NCI-H526 (cell line): Measurements from ENCODE around the gene GALK1.
A peak's percentile ranks its signal among the peaks of the same experiment; 100 is the strongest.
"Not testable (repeated sequence)": the region's sequence is repeated elsewhere in the genome, so short reads cannot be mapped to it uniquely, and the experiment has no call there.

Source experiments
- DNase-seq, 2 experiments: peaks; one replicate each; lab custom pipeline; 2025; lab: John Stamatoyannopoulos, UW

The GALK1 gene

GRCh38 chr17:75765981-75766380, 989 bp upstream of the GALK1 start:
- no peak for DNase-seq

GRCh38 chr17:75764417-75764710, 628 bp downstream of the GALK1 start:
- no peak for DNase-seq

- no peak for DNase-seq
These were observed 1.2 kb downstream of the GALK1 start for GRCh38 chr17:75763613-75764416.

- DNase-seq: no peak
These were observed 1.8 kb downstream of the GALK1 start for GRCh38 chr17:75763269-75763607.

- DNase-seq: no peak
These were observed 2.3 kb downstream of the GALK1 start for GRCh38 chr17:75762513-75763268.

DNA sequence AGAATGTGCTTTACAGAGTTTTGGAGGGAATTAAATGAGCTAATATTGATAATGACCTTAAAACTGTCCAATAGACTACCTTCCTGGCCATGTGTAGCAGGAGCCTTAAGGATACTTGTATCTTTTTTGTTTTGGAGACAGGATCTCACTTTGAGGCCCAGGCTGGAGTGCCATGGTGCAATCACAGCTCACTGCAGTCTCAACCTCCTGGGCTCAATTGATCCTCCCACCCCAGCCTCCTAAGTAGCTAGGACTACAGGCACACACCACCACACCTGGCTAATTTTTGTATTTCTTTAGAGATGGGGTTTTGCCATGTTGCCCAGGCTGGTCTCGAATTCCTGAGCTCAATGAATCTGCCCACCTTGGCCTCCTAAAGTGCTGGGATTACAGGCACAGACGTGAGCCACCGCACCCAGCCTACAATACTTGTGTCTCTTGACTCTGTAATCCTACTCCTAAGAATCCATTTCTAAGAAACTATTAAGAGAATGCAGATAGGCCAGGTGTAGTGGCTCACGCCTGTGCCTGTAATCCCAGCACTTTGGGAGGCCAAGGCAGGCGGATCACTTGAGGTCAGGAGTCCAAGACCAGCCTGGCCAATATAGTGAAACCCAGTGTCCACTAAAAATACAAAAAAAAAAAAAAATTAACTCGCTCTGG, 4.9 kb downstream of the GALK1 start:
- DNase-seq: not testable (repeated sequence)

GRCh38 chr17:75759457-75759856, 5.5 kb downstream of the GALK1 start:
- no peak for DNase-seq

DNA sequence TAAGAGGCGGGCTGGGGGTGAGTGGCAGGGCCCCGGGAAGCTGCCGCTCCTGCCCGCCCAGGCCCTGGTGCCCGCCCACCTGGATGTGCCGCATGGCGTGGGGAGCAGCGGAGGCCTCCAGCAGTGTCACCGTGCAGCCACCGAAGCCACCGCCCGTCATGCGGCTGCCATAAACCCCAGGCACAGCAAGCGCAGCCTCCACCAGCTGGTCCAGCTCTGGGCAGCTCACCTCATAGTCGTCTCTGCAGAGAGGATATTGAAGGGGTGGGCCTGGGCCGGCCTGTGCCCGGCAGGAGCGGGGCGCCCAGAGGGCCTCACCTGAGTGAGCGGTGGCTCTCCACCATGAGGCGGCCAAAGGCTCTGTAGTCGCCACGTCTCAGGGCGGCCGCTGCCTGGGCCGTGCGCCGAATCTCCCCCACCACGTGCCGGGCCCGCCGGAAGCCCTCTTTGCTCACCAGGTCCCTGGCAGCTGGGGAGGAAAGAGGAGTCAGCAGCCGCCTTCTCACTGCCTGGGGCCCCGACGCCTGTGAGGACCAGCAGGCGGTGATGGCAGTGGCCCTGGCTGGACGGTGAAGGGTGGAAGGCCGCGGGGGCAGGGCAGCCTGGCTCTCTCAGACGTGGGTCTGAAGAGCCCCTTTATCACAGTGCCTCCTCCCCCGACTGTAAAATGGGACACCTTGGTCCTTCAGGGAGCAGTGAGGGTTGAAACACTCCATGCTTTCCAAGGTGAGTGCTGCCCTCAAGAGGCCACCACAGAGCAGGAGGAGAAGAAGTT, 6.7 kb downstream of the GALK1 start:
- no peak for DNase-seq

DNA sequence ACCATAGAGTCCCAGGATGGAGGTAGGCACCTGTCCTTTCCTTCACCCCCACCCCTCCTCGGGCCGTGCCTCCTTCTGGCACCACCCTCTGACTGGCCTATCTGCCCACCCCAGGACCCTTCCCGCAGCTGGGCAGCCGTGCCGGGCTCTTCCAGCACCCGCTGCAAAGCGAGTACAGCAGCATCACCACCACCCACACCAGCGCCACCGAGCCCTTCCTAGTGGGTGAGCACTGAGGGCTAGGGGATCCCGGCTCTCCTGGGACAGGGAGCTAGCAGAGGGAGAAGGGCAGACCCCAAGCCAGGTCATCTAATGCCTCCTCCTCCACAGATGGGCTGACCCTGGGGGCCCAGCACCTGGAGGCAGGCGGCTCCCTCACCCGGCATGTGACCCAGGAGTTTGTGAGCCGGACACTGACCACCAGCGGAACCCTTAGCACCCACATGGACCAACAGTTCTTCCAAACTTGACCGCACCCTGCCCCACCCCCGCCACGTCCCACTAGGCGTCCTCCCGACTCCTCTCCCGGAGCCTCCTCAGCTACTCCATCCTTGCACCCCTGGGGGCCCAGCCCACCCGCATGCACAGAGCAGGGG, 7.8 kb downstream of the GALK1 start:
- no peak for DNase-seq

GRCh38 chr17:75756451-75757085, 8.4 kb downstream of the GALK1 start:
- DNase-seq: no peak

GRCh38 chr17:75755990-75756389, 9.0 kb downstream of the GALK1 start:
- DNase-seq: no peak

DNA sequence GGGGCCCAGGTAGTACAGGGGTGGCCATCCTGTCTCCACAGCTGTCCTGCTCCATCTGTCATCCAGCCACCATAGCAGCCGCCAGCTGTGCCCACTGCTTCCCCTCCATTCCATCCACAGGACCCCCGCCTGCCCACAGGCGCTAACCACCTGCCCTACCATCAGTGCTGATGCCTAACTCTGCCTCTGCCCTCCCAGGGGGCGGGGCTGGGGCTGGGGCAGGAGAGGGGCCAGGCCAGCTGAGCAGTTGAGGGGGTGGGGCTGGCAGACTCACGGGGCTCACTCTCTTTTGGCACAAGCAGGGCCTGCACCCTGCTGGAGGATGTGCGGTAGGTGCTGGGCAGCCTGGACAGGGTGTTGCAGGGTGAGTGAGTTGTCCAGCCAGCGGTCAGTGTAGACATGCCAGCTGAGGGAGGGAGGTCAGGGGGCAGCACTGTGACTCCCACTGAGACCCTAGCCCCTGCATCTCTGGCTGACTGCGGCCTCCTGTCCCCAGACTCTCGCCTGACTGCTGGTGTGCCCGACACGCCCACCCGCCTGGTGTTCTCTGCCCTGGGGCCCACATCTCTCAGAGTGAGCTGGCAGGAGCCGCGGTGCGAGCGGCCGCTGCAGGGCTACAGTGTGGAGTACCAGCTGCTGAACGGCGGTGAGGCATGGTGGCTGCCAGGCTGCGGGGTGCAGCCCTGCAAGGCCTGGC, 9.6 kb downstream of the GALK1 start:
- peak in 1 of 2 experiments; percentile 58 for DNase-seq

- no peak for DNase-seq
These were observed 10.4 kb downstream of the GALK1 start for GRCh38 chr17:75754378-75755204.

- DNase-seq: peak; percentile 29 to 88
These were observed 11.2 kb downstream of the GALK1 start for GRCh38 chr17:75753514-75754377.

GRCh38 chr17:75752802-75753513, 12.0 kb downstream of the GALK1 start:
- no peak for DNase-seq

DNA sequence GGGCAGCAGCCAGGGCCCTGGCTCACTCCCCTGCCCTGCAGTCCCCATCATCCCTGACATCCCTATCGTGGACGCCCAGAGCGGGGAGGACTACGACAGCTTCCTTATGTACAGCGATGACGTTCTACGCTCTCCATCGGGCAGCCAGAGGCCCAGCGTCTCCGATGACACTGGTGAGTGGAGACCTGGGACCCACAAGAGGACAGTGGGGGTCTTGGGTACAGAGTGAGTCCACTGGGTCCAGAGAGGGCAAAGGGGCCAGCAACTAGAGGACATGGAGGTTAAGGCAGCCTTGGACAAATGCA, 12.6 kb downstream of the GALK1 start:
- no peak for DNase-seq

DNA sequence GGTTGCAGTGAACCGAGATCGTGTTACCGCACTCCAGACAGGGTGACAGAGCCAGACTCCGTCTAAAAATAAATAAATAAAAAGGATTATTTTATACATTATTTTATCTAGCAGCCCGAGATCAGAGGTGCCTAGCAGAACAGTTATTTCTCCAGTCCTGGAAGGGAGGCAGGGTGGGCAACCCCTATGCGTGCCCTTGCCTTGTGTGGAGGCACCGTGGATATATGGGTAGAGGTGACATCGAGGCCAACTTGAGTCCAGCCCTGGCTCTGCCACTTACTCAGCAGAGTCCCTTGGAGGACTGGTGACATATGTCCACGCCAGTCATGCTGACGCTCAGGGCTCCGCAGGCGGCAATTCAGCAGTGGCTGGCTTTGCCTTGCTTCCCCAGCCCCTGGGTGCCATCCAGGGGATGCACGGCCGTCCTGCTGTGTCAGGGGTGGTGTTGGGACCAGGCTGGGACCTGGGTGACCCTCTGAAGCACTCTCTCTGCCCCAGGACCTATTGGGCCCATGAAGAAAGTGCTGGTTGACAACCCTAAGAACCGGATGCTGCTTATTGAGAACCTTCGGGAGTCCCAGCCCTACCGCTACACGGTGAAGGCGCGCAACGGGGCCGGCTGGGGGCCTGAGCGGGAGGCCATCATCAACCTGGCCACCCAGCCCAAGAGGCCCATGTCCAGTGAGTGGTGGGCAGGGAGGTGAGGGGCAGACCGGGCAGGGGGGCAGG, 13.2 kb downstream of the GALK1 start:
- DNase-seq: no peak
